Chondrocyte (in vitro differentiated cells): ENCODE results near the gene STRA8. TPM values are rescaled to one million over a fixed set of nuclear protein-coding genes. Genes with fewer than 3 reads are reported as not detected.

ENCODE experiments used
- DNase-seq: peaks from one replicate; pipeline ENCODE4 v3.0.0; 2021; ENCODE audit warnings: mixed read lengths, low spot score
- H3K27ac Mint-ChIP-seq: one replicate; pipeline ENCODE4 v1.8.0; 2021; ENCODE audit warnings: mild to moderate bottlenecking, moderate library complexity, mixed read lengths; ENCODE audit not compliant: unreplicated experiment
- H3K27me3 Mint-ChIP-seq: 2 replicates; pipeline ENCODE4 v1.8.0; 2021; ENCODE audit warnings: low read depth, mixed read lengths
- H3K36me3 Mint-ChIP-seq: 2 replicates; pipeline ENCODE4 v1.8.0; 2021; ENCODE audit warnings: low read depth, mixed read lengths
- H3K4me1 Mint-ChIP-seq: 2 replicates; pipeline ENCODE4 v1.8.0; 2021; ENCODE audit warnings: low read depth, mild to moderate bottlenecking, mixed read lengths
- H3K4me3 Mint-ChIP-seq: one replicate; pipeline ENCODE4 v1.8.0; 2021; ENCODE audit warnings: mild to moderate bottlenecking, moderate library complexity, mixed read lengths; ENCODE audit not compliant: unreplicated experiment
- H3K9me3 Mint-ChIP-seq: 2 replicates; pipeline ENCODE4 v1.8.0; 2021; ENCODE audit warnings: low read depth, mixed read lengths
- total RNA-seq: library from RNA; stranded (reverse); gene quantifications from 3 replicates; pipeline ENCODE4 v1.2.1, GENCODE V29; 2021
- TF ChIP-seq, protein P1 (sequence below): fragments of 200-600 bp; sonication (generic); IDR thresholded peaks from 2 replicates; pipeline ENCODE4 v1.5.0; 2021; ENCODE audit warnings: antibody characterized with exemption, mild to moderate bottlenecking, moderate library complexity

Gene STRA8
- total RNA-seq, 1 donor from 2014 or later = not detected

DNA sequence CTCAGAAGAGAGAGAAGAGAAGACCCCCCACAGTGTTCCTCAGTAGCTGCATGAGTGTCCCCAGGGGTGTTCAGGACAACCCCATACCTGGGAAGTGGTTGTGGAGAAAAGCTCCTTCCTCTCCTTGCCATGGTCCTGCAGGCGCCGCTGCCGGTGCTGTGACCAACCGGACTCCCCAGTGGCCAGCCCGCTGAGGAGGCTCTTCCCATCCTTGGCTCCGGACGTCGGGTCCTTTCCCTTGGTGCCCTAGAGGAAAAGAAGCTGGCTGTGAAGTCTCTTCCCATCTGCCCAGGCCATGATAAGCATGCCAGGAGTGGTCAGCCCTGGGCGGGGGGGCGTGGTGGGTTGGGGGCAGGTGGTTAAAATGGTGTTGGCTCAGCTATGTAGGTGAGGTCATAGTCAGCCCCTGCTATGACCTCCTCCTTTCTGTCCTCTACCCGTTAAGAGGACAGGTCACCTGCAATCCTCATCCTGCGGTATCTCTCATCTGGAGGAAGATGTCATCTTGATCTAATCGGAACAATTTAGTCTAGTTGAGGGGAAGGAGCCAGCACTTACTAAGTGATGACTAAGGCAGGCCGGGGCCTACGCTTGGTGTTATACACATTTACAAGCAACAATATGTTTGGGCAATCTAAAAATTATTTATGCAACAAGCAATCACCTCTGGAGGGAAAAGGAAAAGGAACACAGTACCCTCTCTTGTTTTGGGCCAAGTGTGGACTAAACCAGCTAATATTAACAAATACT is 35.6 kb upstream of the STRA8 start:
- H3K36me3 Mint-ChIP-seq = peaks cover 18% of the 10 kb centered on the region
- H3K27ac Mint-ChIP-seq = no peak overlapping the region
- DNase-seq = no peak
- H3K4me3 Mint-ChIP-seq = no peak overlapping the region
- no peaks in the 10 kb centered on the region for H3K27me3 Mint-ChIP-seq
- no peaks in the 10 kb centered on the region for H3K9me3 Mint-ChIP-seq
- TF ChIP-seq, protein P1, sequence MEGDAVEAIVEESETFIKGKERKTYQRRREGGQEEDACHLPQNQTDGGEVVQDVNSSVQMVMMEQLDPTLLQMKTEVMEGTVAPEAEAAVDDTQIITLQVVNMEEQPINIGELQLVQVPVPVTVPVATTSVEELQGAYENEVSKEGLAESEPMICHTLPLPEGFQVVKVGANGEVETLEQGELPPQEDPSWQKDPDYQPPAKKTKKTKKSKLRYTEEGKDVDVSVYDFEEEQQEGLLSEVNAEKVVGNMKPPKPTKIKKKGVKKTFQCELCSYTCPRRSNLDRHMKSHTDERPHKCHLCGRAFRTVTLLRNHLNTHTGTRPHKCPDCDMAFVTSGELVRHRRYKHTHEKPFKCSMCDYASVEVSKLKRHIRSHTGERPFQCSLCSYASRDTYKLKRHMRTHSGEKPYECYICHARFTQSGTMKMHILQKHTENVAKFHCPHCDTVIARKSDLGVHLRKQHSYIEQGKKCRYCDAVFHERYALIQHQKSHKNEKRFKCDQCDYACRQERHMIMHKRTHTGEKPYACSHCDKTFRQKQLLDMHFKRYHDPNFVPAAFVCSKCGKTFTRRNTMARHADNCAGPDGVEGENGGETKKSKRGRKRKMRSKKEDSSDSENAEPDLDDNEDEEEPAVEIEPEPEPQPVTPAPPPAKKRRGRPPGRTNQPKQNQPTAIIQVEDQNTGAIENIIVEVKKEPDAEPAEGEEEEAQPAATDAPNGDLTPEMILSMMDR = no peak
- peaks cover 24% of the 10 kb centered on the region for H3K4me1 Mint-ChIP-seq

DNA sequence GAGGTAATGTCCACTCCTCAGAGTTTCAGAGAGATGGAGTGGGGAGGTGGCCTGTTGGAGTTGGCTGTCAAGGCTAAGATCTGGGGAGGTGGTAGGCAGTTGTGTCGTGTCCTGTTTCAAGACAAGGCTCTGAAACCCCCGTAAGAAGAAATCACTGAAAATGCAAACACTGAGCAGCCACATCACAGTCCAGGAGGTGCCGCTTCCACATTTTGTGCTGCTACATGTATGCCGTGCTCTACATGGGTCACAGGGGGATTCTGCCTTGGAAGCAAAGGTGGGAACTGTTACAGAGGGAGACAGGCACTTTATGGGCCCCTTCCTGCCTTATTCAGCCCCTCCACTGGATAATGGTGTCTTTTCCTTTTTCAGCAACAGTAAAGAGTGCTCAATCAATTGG is 34.2 kb upstream of the STRA8 start:
- DNase-seq = no peak
- H3K36me3 Mint-ChIP-seq = peaks cover 9% of the 10 kb centered on the region
- no peaks in the 10 kb centered on the region for H3K9me3 Mint-ChIP-seq
- H3K27ac Mint-ChIP-seq = no peak overlapping the region
- no peak overlapping the region for H3K4me3 Mint-ChIP-seq
- TF ChIP-seq, protein P1 = no peak
- H3K27me3 Mint-ChIP-seq = no peaks in the 10 kb centered on the region
- peaks cover 10% of the 10 kb centered on the region for H3K4me1 Mint-ChIP-seq

DNA sequence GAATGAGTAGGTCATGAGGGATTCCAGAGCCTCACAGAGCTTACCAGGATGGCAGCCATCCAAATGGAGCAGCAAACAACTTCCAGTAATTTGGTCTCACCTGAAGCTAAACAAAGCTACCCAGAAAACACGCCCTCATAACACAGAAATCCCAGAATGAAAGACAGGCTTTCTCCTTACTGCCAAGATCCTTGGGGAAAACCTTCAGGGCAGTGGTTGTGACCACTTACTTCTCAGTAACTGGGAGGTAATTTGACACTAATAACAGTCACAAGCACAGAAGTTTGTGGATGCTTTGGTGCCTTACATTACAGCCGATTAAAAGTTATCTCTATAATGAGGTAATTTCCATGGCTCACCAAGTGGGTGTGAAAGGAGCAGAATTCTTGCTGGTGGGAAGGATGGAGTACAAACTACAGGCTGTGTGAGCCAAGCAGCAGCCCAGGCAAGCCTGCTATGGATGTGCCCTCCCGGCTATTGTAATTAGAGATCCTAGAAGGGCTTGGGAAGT is 32.8 kb upstream of the STRA8 start:
- TF ChIP-seq, protein P1 = no peak
- no peaks in the 10 kb centered on the region for H3K27me3 Mint-ChIP-seq
- no peaks in the 10 kb centered on the region for H3K9me3 Mint-ChIP-seq
- no peak overlapping the region for H3K27ac Mint-ChIP-seq
- no peaks in the 10 kb centered on the region for H3K4me1 Mint-ChIP-seq
- no peak for DNase-seq
- H3K36me3 Mint-ChIP-seq = peaks cover 15% of the 10 kb centered on the region
- H3K4me3 Mint-ChIP-seq = no peak overlapping the region

DNA sequence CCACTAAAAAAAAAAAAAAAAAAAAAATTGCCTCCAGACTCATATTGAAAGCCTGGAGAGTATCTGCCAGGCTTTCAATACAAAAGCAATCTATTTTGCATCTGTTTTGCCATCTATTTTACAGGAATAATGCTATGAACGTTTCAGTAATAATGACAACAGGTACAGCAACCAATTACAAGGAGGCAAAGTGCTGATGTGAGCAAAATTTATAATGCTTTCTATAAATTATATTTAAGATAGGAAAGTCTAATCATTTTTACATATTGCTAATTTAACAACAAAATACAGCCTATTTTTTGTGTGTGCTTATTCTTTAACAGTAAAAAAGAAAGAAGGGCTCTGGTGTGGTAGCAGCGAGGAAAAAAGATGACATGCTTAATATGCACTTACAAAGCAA is 32.3 kb upstream of the STRA8 start:
- Mint-ChIP-seq H3K27me3 (no peaks in the 10 kb centered on the region), H3K9me3 (no peaks in the 10 kb centered on the region), H3K36me3 (peaks cover 15% of the 10 kb centered on the region), H3K4me1 (no peaks in the 10 kb centered on the region), H3K27ac (no peak overlapping the region), H3K4me3 (no peak overlapping the region)
- TF ChIP-seq, protein P1 = no peak
- DNase-seq = no peak

DNA sequence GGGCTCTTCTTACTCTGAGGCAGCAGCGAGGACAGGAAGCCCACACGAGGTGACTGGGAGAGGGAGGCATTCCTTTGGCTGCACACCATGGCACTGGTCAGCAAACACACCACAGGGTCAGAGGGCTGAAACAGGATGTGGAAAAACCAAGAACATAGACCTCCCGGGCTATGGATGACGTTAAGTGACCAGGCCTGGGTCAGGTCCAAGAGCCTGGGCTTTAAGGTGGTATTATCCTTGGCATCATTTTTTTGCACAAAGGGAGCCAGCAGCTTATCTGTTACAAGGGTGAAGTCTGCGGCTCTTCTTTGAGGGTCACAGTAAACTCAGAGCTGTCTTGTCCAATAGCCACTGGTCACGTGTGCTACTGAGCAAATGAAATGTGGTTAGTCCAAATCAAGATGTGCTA is 29.3 kb upstream of the STRA8 start:
- Mint-ChIP-seq H3K36me3 (peaks cover 9% of the 10 kb centered on the region), H3K9me3 (no peaks in the 10 kb centered on the region), H3K4me3 (no peak overlapping the region), H3K4me1 (peaks cover 10% of the 10 kb centered on the region), H3K27ac (no peak overlapping the region), H3K27me3 (no peaks in the 10 kb centered on the region)
- no peak for DNase-seq
- TF ChIP-seq, protein P1 = no peak
